Stimulated activated CD4-positive, alpha-beta T cell treated with anti-CD3 and anti-CD28 coated beads, Interleukin-12 subunit alpha, Interleukin-12 subunit beta, amount 100 ng/mL, for 48 hours (primary cell): ENCODE data around the gene DYNLT4.

Experiments
- DNase-seq, 3 donors: peaks; one replicate each; pipeline ENCODE4 v3.0.0-alpha.2; 2020; ENCODE audit warnings: low read depth in 2 of 3, low spot score in 1 of 3

Gene DYNLT4

GRCh38 chr1:44790968-44791801, 16.0 kb downstream of the DYNLT4 start:
- no peak for DNase-seq

GRCh38 chr1:44788120-44788860, 18.9 kb downstream of the DYNLT4 start, which contains the start of gene BEST4:
TSS of gene BEST4 (minus strand) at chr1:44788170. CDS start at chr1:44787705, 465 bp downstream.
- no peak for DNase-seq

DNA sequence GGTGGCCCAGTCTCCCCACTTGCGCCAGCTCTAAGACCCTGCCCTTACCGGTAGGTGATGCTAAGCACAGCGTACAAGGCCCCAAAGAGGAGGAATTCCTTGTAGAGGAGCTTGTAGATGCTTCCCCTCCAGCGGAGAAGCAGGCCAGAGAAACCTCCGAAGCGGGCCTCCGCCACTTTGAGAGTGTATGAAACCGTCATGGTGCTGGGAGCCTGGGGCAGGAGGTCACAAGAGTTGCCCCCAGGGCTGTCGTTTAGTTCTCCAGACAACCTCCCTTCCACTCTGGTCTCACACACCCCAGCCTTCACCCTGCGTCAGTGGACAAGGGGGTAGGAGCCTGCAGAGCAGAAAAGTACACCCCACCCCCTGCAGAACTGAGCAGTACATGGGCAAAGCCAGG, 19.6 kb downstream of the DYNLT4 start:
- DNase-seq, result no peak

GRCh38 chr1:44786841-44787426, 20.2 kb downstream of the DYNLT4 start:
- DNase-seq, result no peak

GRCh38 chr1:44786138-44786840, 20.9 kb downstream of the DYNLT4 start:
- DNase-seq, result peak; percentile 66 to 74 (median 72)

DNA sequence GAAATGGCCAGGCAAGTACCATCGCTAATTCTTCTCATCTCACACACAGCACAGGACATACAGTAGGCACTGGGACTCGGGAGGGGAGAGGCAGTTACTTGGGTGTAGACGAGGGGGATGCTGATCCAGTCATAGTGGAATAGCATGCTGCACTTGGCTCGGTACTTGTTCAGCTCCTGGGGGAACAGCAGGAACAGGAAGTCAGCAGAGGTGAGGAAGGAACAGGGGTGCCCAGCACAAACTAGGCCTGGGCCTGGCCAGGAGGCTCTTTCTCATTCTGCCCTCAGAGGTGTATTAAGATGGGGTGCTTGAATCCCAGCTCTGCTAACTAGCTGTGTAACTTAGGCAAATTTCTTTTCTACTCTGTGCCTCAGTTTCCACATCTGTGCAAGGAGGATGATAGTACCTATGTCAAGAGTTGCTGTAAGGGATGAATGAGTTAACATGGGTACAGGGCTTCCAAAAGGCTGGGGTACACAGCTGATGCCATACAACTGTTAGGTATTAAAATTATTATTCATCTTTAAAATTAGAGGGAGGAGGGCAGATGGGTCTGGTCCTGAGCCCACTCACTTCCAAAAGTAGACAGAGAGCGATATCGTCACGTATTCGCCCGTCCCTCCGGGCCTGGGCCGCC, 21.5 kb downstream of the DYNLT4 start:
- no peak for DNase-seq

DNA sequence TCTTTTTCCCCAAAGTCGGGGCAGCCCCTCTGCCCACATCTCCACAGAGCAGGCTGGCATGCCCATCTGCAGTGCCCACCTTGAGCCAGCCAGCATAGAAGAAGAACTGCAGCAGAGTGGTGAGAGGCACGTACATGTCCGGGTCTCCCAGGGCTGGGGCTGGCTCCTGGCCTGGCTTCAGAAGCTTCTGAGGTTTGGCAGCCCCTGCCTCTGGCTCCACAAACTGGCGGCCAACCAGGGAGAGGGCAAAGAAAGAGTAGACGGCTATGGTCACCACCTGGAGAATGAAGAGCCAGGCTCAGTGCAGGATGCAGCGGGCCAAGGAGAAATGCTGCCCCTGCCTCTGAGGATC, 22.1 kb downstream of the DYNLT4 start:
- no peak for DNase-seq

GRCh38 chr1:44784094-44785028, 22.8 kb downstream of the DYNLT4 start:
- no peak for DNase-seq

DNA sequence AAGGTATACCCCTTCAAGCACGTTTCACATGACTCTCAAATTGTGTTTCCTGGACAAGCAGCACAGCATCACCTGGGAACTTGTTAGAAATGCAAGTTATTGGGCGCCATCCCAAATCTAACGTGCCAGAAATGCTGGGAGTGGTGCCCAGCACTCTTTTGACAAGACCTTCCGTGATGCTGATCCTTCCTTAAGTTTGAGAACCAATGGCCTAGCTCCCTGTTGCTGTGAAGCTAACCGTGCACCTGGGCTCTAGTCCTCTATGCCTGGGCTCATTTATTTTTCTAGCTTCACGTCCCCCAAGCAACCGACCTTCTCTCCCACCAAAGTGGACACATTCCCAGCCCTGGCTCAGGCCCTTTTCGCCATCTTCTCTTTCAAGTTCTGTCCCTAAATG, 23.5 kb downstream of the DYNLT4 start:
- DNase-seq, result no peak

DNA sequence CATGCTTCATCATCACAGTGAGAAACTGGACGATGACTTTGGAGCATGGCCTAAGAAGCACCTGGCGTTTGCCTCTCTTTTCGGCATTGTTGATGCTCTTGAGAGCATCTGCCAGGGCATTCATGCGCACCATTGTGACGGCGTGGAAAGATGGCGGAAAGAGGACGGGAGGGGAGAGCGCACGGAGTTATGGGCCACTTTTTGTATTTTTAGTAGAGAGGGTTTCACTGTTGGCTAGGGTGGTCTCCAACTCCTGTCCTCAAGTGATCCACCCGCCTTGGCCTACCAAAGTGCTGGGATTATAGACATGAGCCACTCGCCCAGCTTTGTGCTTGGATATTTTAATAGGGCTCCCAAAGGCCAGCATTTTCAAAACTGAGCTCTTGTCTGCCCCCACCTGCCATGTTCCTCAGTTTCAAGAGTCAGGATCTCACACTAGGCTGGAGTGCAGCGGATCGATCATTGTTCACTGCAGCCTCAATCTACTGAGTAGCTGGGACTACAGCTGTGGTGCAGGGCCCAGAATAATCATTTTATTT, 26.5 kb downstream of the DYNLT4 start:
- DNase-seq, result no peak

DNA sequence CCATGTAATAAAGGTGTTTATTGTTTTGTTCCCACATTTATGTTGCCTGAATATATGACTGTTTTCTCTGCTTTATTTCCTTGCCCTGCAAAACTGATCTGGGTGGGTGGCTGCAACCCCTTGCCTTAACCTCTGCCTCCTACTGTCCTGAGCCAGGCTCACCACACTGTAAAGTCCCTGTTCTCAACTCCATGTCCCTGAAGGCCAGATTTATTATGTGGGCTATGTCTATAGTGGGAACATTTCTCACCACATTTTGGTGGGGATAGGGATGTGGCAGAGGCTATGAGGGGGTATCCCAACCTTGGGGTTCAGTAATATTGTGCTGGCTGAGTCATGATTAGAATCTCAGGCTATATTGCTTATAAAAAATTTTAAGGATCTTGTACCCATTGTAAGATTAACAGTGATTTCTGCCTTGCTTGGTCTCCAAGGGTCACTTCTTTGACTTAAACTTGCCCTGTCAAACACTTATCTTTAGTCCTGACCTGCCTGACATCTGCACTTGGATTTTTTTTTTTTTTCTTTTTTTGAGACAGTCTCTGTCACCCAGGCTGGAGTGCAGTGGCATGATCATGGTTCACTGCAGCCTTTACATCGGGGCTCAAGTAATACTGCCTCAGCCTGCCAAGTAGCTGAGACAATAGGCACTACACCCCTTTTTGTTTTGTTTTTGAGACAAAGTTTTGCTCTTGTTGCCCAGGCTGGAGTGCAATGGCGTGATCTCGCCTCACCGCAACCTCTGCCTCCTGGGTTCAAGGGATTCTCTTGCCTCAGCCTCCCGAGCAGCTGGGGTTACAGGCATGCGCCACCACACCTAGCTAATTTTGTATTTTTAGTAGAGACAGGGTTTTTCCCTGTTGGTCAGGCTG, 28.2 kb downstream of the DYNLT4 start:
- DNase-seq, result no peak

GRCh38 chr1:44777969-44778635, 29.0 kb downstream of the DYNLT4 start:
- DNase-seq, result no peak

- DNase-seq, result no peak
Observed at GRCh38 chr1:44777547-44777946, 29.6 kb downstream of the DYNLT4 start.

- DNase-seq, result no peak
Observed at GRCh38 chr1:44776730-44777068, 30.5 kb downstream of the DYNLT4 start.

DNA sequence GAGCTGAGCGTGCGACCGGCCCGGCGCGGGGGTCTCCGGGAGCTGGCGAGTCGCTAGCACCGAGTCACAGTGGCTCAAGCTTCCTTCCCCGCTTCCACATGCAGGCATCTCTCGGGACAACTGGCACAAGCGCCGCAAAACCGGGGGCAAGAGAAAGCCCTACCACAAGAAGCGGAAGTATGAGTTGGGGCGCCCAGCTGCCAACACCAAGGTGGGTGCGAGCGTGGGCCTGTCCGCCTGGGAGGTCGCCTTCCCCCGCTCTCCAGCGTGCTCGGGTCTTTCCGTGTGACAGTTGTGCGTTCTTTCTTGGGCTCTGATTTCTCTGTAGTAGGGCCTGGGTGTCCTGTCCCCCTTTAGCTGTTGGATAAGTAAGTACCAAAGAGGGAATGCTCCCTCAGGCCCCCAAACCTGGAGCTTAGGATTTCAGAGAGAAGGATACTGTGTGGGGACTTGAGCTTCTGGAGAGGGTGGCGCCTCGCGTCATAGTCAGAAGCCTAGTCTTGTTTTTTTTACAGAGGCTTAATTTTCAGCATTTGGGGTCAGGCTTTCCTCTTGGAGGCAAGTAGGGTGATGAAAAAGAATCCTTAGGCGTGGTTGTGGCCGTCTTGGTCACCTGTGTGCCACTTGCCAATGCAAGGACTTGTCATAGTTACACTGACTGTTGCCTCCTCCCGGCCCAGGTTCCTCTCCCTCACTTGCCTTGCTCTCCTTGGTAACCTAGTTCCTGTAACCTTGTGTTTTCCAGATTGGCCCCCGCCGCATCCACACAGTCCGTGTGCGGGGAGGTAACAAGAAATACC, 31.0 kb downstream of the DYNLT4 start:
- no peak for DNase-seq

DNA sequence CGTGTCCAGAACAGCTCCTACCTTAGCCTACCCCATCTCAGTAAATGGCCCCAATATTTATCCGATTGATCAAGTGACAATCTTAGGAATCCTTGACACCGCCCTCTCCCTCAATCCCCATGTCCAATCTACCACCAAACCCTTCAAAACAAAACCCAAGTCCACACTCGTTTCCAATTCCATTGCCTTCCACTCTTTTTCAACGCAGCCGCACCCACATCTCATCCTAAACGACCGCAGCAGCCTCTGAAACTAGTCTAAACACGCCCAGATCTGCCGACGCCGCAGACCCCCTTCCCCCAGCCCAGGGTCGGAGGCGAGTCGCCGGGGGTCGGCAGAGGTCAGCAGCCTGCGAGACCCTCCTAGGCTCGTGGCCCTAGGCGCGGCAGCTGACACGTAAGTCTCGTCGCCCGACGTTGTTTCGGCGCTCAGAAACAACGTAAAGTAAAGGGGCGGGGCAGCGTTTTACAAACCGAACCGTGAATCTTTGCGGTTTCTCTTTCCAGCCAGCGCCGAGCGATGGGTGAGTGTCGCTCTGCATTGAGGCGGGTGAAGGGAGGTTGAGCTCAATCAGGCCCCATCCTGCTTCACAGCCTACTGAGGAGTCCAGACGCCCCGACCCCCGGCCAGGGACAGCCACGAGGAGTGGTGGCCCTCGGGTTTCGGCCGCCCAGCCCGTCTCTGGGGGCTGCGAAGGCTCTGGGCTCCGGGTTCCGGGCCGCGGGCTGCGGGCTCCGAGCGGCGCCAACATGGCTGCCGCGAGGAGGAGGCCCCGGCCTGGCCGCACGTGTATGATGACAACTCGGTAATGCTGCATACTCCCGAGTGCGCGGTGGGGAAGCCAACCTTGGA, 31.8 kb downstream of the DYNLT4 start, which contains the start of gene RPS8:
RPS8 (plus strand) TSS at position 463 of the 852 bp plus-strand sequence; CDS start at position 520, 57 bp downstream.
- DNase-seq, result peak; percentile 82 to 90 (median 85)
